Measurements from ENCODE around the gene MINDY4. TPM values are rescaled to one million over a fixed set of nuclear protein-coding genes. Genes with fewer than 3 reads are reported as not detected.

The MINDY4 gene
- total RNA-seq, 4 donors from 2014 or later = 4.6 to 14.1 (median 6.8) TPM

DNA sequence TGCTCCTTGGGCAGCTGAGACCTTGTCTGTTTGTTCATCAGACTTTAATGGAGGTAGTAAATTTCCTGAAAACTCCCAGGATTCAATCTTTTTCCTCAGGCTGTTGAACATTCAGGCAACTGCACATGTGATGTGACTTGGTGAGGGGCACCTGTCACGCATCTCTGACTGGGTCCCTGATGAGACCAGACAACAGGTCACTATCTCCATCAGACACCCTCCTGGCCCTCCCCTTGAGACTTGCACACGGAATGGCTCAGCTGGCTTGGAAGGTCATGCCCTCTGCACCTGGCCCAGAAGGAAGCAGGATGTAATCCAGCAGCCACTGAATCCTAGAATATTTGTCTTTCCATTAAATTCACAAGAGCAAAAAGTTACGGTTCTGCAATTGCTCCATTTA is 156.3 kb downstream of the MINDY4 start:
- in situ Hi-C loops (cut with MboI; ENCODE audit: low pct_ligation_motif_present in 1 of 4, low pct_unique_long_range_greater_than_20kb in 1 of 4, low sequenced_read_pairs in 3 of 4) = no loop called here

DNA sequence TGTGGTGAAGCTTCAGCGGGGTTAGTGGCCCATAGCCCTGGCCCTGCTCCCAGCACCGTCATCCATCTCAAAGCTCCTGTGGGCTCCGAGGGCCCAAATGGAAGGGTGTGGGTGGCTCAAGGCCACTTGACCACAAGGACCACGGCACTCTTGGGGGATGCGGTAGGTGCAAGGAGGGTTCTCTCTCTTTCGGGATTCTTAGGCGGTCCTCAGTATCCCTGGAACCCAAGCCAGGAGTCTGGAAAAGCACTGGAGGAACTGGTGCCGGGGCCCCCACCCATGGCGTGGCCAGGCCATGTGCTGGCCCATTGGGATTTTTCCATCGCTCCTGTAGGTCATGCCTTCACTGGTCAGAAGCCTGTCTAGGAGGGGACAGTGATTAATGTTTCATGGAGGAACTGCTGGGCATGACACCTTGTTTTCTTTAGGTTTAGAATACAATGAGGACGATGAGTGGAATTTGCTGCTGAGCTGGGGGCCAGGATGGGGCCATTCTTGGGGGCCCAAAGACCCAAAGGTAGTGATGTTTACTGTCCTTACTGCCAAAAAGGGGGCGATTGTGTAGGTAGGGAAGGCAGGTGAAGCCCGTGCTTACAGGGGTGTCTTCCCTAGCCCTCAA is 157.1 kb downstream of the MINDY4 start:
- H3K36me3 ChIP-seq = no peaks in the 10 kb centered on the region
- 90% methylated on average over 13 of the region's 13 CpGs; no CpG with 5 or more reads in 1 of the 2 donors for WGBS, 2 donors (ENCODE audit: low coverage in 1 of 2)
- in situ Hi-C loops (cut with MboI; ENCODE audit: low pct_ligation_motif_present in 1 of 4, low pct_unique_long_range_greater_than_20kb in 1 of 4, low sequenced_read_pairs in 3 of 4) = no loop called here
- H3K9me3 ChIP-seq = peaks cover 0 to 3% of the 10 kb centered on the region in 2 donors
- H3K4me1 ChIP-seq = no peaks in the 10 kb centered on the region
- intact Hi-C loops (cut with DNase I; ENCODE audit: low total_unique reads) = no loop called here
- TF ChIP-seq POLR2AphosphoS5 (IDR thresholded peaks at IDR 0.05) (no peak), CTCF (IDR thresholded peaks at IDR 0.05) (no peak), POLR2A (IDR thresholded peaks at IDR 0.05) (no peak), EP300 (IDR thresholded peaks at IDR 0.05; ENCODE audit: low read depth) (no peak)
- H3K27me3 ChIP-seq = no peaks in the 10 kb centered on the region
- no peak for DNase-seq
- H3K4me3 ChIP-seq = no peak overlapping the region
- H3K27ac ChIP-seq = no peak overlapping the region

More for the DNA sequence above, 156.3 kb downstream of the MINDY4 start:
- Histone ChIP-seq H3K36me3 (no peaks in the 10 kb centered on the region), H3K27me3 (no peaks in the 10 kb centered on the region), H3K4me1 (no peaks in the 10 kb centered on the region), H3K4me3 (no peak overlapping the region), H3K9me3 (peaks cover 0 to 3% of the 10 kb centered on the region in 2 donors), H3K27ac (no peak overlapping the region)
- TF ChIP-seq CTCF (IDR thresholded peaks at IDR 0.05) (no peak), EP300 (IDR thresholded peaks at IDR 0.05; ENCODE audit: low read depth) (no peak), POLR2A (IDR thresholded peaks at IDR 0.05) (no peak), POLR2AphosphoS5 (IDR thresholded peaks at IDR 0.05) (no peak)
- 79% methylated on average over 3 of the region's 3 CpGs; no CpG with 5 or more reads in 1 of the 2 donors for WGBS, 2 donors (ENCODE audit: low coverage in 1 of 2)
- intact Hi-C loops (cut with DNase I; ENCODE audit: low total_unique reads) = no loop called here
- no peak for DNase-seq

- TF ChIP-seq POLR2AphosphoS5 (IDR thresholded peaks at IDR 0.05) (no peak), EP300 (IDR thresholded peaks at IDR 0.05; ENCODE audit: low read depth) (no peak), CTCF (IDR thresholded peaks at IDR 0.05) (no peak), POLR2A (IDR thresholded peaks at IDR 0.05) (no peak)
- no peak overlapping the region for H3K27ac ChIP-seq
Measured at GRCh38 chr7:30929686-30930085, 158.5 kb downstream of the MINDY4 start.

DNA sequence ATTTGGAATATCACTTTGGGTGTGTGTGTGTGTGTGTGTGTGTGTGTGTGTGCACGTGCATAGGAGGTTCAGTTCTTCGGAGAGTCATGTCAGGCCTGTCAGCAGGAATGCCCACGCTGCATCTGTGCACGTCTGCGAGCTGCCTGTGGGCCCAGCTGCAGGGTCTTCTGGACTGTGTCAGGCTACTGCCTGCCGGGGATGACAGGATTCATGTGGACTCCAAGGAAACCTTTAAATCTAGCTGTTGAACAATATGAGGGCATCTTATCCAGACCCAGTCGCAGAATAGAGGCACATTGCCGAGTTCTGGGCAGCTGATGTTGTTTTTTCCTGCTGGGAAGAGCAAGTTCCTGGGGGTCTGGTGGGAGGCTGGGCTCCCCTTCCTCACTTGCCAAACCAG is 159.4 kb downstream of the MINDY4 start:
- Histone ChIP-seq H3K27ac (peak overlapping the region in 1 of 4 donors; percentile 49), H3K4me3 (no peak overlapping the region), H3K36me3 (no peaks in the 10 kb centered on the region), H3K9me3 (peaks cover 0 to 3% of the 10 kb centered on the region in 2 donors), H3K27me3 (no peaks in the 10 kb centered on the region), H3K4me1 (peaks cover 2 to 6% (median 4%) of the 10 kb centered on the region in 4 donors)
- DNase-seq = no peak
- intact Hi-C loops (cut with DNase I; ENCODE audit: low total_unique reads) (no loop called here), in situ Hi-C loops (cut with MboI; ENCODE audit: low pct_ligation_motif_present in 1 of 4, low pct_unique_long_range_greater_than_20kb in 1 of 4, low sequenced_read_pairs in 3 of 4) (no loop called here)
- TF ChIP-seq POLR2A (IDR thresholded peaks at IDR 0.05) (no peak), CTCF (IDR thresholded peaks at IDR 0.05) (no peak), POLR2AphosphoS5 (IDR thresholded peaks at IDR 0.05) (peak in 2 of 3 donors; percentile 43 to 45)
- WGBS, 2 donors (ENCODE audit: low coverage in 1 of 2) = 78% methylated on average over 8 of the region's 8 CpGs; no CpG with 5 or more reads in 1 of the 2 donors

More at GRCh38 chr7:30929686-30930085, 158.5 kb downstream of the MINDY4 start:
- Histone ChIP-seq H3K4me1 (peaks cover 0 to 1% (median 0%) of the 10 kb centered on the region in 4 donors), H3K27me3 (no peaks in the 10 kb centered on the region), H3K36me3 (no peaks in the 10 kb centered on the region), H3K4me3 (no peak overlapping the region), H3K9me3 (peaks cover 0 to 3% of the 10 kb centered on the region in 2 donors)
- in situ Hi-C loops (cut with MboI; ENCODE audit: low pct_ligation_motif_present in 1 of 4, low pct_unique_long_range_greater_than_20kb in 1 of 4, low sequenced_read_pairs in 3 of 4) (no loop called here), intact Hi-C loops (cut with DNase I; ENCODE audit: low total_unique reads) (no loop called here)
- DNase-seq = no peak
- 85 to 100% methylated on average over 1 to 4 of the region's 4 CpGs for WGBS, 2 donors (ENCODE audit: low coverage in 1 of 2)

Data from transverse colon (tissue), 4 donors.